GM19324 (cell line): Measurements from ENCODE around the gene PEX10.

Experiments used
- ATAC-seq: cut with Tn5 transposase; IDR thresholded peaks from one replicate; pipeline ENCODE4 v1.9.1; 2021; ENCODE audit warnings: mild to moderate bottlenecking, moderate library complexity; ENCODE audit not compliant: unreplicated experiment, low FRiP score

PEX10 gene

GRCh38 chr1:2406451-2407041 lies 5.8 kb downstream of the PEX10 start:
- no peak for ATAC-seq

GRCh38 chr1:2405588-2406295 lies 6.6 kb downstream of the PEX10 start:
- ATAC-seq: no peak

GRCh38 chr1:2404890-2405511 lies 7.4 kb downstream of the PEX10 start:
- no peak for ATAC-seq

- ATAC-seq: no peak
Observed at GRCh38 chr1:2404142-2404889, 8.0 kb downstream of the PEX10 start.

- no peak for ATAC-seq
Observed at GRCh38 chr1:2403273-2403672, 9.1 kb downstream of the PEX10 start.

- no peak for ATAC-seq
Observed at GRCh38 chr1:2402420-2402819, 9.9 kb downstream of the PEX10 start.

GRCh38 chr1:2400950-2401649 lies 11.3 kb downstream of the PEX10 start:
- ATAC-seq: no peak

GRCh38 chr1:2400576-2400909 lies 11.8 kb downstream of the PEX10 start:
- no peak for ATAC-seq

- ATAC-seq: no peak
Observed at GRCh38 chr1:2399890-2400575, 12.3 kb downstream of the PEX10 start.

GRCh38 chr1:2398871-2399270 lies 13.5 kb downstream of the PEX10 start:
- no peak for ATAC-seq

- ATAC-seq: no peak
Observed at GRCh38 chr1:2397007-2397679, 15.2 kb downstream of the PEX10 start.

- ATAC-seq: no peak
Observed at GRCh38 chr1:2396476-2396875, 15.9 kb downstream of the PEX10 start.

- no peak for ATAC-seq
Observed at GRCh38 chr1:2396059-2396458, 16.3 kb downstream of the PEX10 start.

- no peak for ATAC-seq
Observed at GRCh38 chr1:2395245-2395644, 17.1 kb downstream of the PEX10 start.

GRCh38 chr1:2394761-2395160 lies 17.6 kb downstream of the PEX10 start:
- ATAC-seq: no peak

- no peak for ATAC-seq
Observed at GRCh38 chr1:2394220-2394619, 18.1 kb downstream of the PEX10 start.

GRCh38 chr1:2393471-2393877 lies 18.9 kb downstream of the PEX10 start:
- no peak for ATAC-seq

GRCh38 chr1:2392686-2393085 lies 19.7 kb downstream of the PEX10 start:
- ATAC-seq: no peak

- peak; percentile 15 for ATAC-seq
Observed at GRCh38 chr1:2391931-2392509, 20.3 kb downstream of the PEX10 start.
